ENCODE data around the gene RTP5.
"Not testable (repeated sequence)": the region's sequence is repeated elsewhere in the genome, so short reads cannot be mapped to it uniquely, and the experiment has no call there.

The RTP5 gene

DNA sequence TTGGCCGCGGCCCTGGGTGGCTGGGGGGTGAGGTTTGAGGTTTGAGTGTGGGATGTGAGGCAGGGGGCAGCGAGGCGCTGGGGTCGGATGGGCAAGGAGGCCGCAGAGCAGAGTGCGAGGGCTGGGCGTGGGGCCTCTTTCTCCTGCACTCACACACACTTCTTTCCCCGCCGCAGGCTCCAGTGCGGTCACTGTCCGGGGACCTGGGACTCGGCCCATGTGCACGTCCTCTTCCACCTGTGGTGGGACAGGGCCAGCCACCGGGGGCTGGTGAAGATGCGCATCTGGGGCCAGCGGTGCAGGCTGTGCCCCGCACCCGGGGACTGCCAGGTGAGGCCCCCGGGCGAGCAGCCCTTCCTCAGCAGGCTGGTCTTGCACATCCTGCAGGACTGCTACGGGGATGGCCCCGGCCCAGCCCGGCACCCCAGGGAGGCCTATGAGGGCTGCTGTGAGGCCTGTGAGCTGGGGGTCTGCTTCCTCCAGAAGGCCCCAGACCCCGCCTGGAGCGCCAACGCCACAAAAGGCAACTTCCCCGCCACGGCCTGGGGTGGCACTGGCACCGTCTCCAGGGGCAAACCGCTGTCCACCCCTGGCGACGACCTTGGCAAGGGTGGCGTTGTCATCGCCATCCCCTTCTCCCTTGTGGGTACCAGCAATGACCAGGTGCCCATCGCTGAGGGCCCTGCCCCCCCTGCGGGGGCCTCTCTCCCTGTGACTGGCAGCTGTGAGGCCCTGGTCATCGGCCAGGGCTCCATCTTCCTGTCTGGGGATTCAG lies 2.2 kb downstream of the RTP5 start:
- DNase-seq = no peak

- DNase-seq = no peak
These were observed 2.7 kb downstream of the RTP5 start for GRCh38 chr2:241872313-241872642.

- no peak for DNase-seq
These were observed 3.7 kb downstream of the RTP5 start for GRCh38 chr2:241873081-241873802.

- DNase-seq = no peak
These were observed 4.2 kb downstream of the RTP5 start for GRCh38 chr2:241873803-241874110.

DNA sequence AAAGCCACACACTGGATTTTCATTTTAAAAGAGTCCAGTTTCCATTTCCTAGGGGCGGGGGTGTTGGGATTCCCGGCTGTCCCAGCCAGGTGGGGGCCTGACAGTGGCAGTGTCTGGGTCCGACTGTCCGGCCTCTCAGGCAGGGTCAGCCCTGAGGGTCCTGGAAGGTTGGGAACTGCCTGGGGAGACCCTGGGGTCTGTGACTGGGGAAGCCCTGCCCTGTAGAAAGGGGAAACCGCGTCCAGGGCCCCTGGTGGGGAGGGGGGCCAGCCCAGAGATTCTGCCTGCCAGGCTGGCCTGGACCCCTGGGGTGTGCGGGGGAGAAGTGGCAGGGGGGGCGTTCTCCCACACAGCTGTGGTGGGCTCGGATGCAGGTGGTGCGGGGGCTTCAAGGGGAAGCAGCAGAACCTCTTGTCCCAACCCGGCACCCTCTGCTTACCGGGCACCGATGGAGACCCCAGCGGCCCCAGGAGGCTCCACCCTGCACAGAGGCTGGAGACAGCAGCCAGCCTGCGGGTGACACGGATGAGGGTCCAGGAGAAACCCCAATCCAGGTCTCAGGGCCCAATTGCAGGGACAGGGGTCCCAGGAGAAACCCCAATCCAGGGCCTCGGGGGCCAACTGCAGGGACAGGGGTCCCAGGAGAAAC lies 4.9 kb downstream of the RTP5 start:
- DNase-seq = no peak

- not testable (repeated sequence) for DNase-seq
These were observed 6.4 kb downstream of the RTP5 start for GRCh38 chr2:241875754-241876527.

- no peak for DNase-seq
These were observed 7.1 kb downstream of the RTP5 start for GRCh38 chr2:241876528-241877196.

GRCh38 chr2:241877197-241877685 lies 7.7 kb downstream of the RTP5 start:
- DNase-seq = no peak

GRCh38 chr2:241877989-241878970 lies 8.8 kb downstream of the RTP5 start:
- DNase-seq = peak; percentile 73

GRCh38 chr2:241879326-241879725 lies 9.8 kb downstream of the RTP5 start:
- DNase-seq = no peak

GRCh38 chr2:241880311-241881073 lies 11.0 kb downstream of the RTP5 start:
- no peak for DNase-seq

- DNase-seq = no peak
These were observed 12.6 kb downstream of the RTP5 start for GRCh38 chr2:241882091-241882625.

GRCh38 chr2:241884951-241885290 lies 15.4 kb downstream of the RTP5 start:
- no peak for DNase-seq

- DNase-seq = no peak
These were observed 15.9 kb downstream of the RTP5 start for GRCh38 chr2:241885291-241885945.

DNA sequence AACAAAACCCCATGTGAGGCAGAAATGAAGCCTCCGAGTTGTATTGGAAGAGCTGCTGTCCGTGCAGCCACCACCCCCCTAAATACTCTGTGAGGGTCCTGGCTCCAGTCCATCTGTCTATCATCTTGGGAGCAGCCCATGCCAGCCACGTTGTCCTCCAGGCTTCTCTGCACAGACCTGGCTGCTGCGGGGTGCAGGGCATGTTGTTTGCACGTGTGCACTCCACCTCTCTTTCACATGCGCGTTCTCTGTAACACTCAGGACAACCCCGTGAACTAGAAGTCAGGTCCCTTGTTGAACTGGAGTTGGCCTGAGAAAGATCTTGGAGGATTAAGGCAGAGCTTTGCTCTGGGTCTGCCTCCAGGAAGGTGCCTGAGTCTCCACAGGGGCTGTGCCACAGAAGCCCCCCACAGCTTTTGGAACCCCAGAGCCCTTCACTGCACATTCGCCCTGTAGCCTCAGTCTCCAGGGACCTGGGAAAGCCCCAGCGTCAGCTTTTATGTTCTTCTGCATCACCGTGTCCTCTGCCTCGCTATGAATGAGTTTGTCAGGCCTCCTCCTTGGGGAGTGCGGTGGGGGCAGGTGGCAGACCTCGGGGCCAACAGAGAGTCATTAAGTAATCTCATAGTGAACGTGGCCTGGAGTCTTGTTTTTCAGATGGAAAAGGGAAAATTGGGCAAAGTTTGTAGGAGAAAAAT lies 16.6 kb downstream of the RTP5 start:
- no peak for DNase-seq

DNA sequence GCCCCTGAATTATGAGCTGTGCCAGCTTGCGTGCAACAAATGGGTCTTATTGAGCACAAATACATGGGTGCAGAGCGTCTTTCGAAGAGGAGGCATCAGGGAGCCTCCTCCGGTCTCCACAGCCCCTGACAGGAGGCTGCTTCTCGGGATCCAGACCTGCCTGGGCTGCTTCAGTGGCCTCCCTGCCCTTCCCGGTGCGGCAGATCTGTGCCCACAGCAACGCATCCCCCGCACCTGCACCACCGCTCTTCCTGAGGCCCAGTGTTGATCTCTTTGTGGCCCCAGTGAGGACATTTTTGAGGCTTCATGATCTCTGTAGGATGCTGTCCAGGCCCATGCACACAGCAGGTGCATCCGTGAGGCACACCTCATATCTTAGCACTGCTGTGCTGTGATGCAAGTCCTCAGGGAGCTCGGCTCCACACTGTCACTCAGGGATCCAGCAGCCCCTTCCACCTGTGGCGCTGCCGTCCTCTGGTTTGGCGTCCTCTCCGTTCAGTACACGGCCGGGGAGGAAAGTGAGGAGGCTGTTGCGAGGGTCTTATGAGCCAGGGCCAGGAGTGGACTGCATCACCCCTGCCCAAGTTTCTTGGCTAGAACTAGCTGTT lies 17.4 kb downstream of the RTP5 start:
- DNase-seq = no peak

DNA sequence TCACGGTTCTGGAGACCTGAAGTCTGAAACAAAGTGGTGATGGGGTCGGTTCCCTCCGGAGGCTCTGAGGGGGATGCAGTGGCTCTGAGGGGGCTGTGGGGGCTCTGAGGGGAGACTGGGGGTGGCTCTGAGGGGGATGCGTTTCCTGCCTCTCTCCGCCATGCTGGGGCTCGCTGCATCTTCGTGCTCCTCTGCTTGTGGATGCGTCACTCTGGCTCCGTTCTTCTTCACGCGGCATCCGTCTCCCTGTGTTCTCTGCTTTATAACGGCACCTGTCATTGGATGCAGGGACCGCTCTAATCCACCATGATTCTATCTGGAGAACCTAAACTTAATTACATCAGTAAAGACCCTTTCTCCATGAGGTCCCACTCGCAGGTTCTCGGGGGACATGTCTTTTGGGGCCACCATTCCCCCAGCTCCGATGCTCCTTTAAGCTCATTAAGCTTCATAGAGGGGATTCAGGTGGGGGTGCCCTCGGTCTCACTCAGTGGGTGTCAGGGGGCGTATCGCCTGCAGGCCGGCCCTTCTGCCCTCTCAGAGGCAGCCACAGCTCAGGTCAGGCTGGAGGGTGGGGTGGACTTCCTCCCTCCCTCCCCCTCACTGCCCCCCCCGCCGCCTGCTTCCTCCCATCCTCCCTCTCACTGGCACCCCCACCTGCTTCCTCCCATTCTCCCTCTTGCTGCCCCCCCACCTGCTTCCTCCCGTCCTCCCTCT lies 18.4 kb downstream of the RTP5 start:
- no peak for DNase-seq

GRCh38 chr2:241888641-241889040 lies 19.1 kb downstream of the RTP5 start:
- no peak for DNase-seq
